Heart left ventricle (tissue), 13 donors: Measurements from ENCODE around the gene ALCAM.
"Not testable (repeated sequence)": the region's sequence is repeated elsewhere in the genome, so short reads cannot be mapped to it uniquely, and the experiment has no call there.

Experiments
- POLR2A ChIP-seq, 2 donors: fragments of 450-650 bp; IDR thresholded peaks; one replicate each; pipeline ENCODE4 v1.6.1; 2017; ENCODE audit warnings: antibody characterized with exemption in 2 of 2, mild to moderate bottlenecking in 2 of 2, moderate library complexity in 2 of 2
- TF ChIP-seq, protein P1 (sequence below), 12 donors: fragments of 200-600 bp; sonication (generic) in 4 of 12; IDR thresholded peaks; one replicate each; pipeline versions ENCODE4 v1.5.0 to v1.8.0; 2018 to 2022; ENCODE audit warnings: antibody characterized with exemption in 12 of 12, mild to moderate bottlenecking in 5 of 12
- donor health status: ischemic (EF 13 %, LVEDD 7.1; RV severe dilation, severe dysfunction).
- donor health status: DM: no; HTN: yes; CAD: no.
- donor health status: DM: no; HTN: no; CAD: no.
- donor health status: ischemic (EF 25% LVEDD 6.9; RV normal size, moderate dysfunction).
- donor health status: ischemic (EF 25% LVEDD 5.7; RV mildly dilated, moderate dysfunction).
- donor health status: ischemic (EF 35%, LVEDD 5.7; RV mildly dilated, moderate dysfunction).
- donor health status: nonischemic (EF 11% LVEDD 7.7; RV severe dilation, severe dysfunction).
- donor health status: DM: yes; HTN: yes; CAD: no.
- donor health status: PGD.
- donor health status: ischemic (EF 29% LVEDD 5.4; RV normal size, mild dysfunction).
- donor health status: nonischemic (EF 23%, LVEDD 6.1; RV moderate dilation, normal function).

DNA sequence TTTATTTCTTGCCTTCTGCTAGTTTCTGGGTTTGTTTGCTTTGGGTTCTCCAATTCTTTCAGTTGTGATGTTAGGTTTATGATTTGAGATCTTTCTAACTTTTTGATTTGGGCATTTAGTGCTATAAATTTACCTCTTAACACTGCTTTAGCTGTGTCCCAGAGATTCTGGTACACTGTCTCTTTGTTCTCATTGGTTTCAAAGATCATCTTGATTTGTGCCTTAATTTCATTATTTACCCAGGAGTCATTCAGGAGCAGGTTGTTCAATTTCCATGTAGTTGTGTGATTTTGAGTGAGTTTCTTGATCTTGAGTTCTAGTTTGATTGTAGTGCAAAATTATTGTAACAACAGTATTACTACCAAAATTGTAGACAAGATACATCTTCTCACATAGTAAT, 25.9 kb downstream of the ALCAM start:
- TF ChIP-seq, protein P1, sequence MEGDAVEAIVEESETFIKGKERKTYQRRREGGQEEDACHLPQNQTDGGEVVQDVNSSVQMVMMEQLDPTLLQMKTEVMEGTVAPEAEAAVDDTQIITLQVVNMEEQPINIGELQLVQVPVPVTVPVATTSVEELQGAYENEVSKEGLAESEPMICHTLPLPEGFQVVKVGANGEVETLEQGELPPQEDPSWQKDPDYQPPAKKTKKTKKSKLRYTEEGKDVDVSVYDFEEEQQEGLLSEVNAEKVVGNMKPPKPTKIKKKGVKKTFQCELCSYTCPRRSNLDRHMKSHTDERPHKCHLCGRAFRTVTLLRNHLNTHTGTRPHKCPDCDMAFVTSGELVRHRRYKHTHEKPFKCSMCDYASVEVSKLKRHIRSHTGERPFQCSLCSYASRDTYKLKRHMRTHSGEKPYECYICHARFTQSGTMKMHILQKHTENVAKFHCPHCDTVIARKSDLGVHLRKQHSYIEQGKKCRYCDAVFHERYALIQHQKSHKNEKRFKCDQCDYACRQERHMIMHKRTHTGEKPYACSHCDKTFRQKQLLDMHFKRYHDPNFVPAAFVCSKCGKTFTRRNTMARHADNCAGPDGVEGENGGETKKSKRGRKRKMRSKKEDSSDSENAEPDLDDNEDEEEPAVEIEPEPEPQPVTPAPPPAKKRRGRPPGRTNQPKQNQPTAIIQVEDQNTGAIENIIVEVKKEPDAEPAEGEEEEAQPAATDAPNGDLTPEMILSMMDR (IDR thresholded peaks at IDR 0.05), result not testable (repeated sequence)
- TF ChIP-seq POLR2A (IDR thresholded peaks at IDR 0.05), result not testable (repeated sequence)
